H1 (cell line): ENCODE results near the gene SMIM24. TPM values are rescaled to one million over a fixed set of nuclear protein-coding genes. Genes with fewer than 3 reads are reported as not detected.

Experiments used
- CTCF ChIA-PET: fragments of 300-600 bp; sonication (Branson Sonifier 250); formaldehyde crosslinking; loops from one replicate; lab custom pipeline; 2021; ENCODE audit not compliant: partially characterized antibody; lab: Charles Lee
- POLR2A ChIA-PET: fragments of 300-600 bp; sonication (Branson Sonifier 250); formaldehyde crosslinking; loops from one replicate; lab custom pipeline; 2021; ENCODE audit warnings: inconsistent platforms; ENCODE audit not compliant: partially characterized antibody; lab: Charles Lee
- DNase-seq, 2 experiments: peaks; one replicate each; pipeline versions ENCODE4 v3.0.0 to v3.0.0-alpha.2; 2010 to 2022; ENCODE audit warnings: low spot score in 2 of 2, low read depth in 1 of 2, mixed read lengths in 1 of 2
- FAIRE-seq: peaks from 2 replicates; lab custom pipeline; 2011; peaks lifted over from hg19 to GRCh38; lab: Jason Lieb, UNC
- H2AFZ ChIP-seq: 2 replicates; pipeline ENCODE4 v1.8.1; 2012; ENCODE audit warnings: low read length, inconsistent platforms
- H2AK5ac ChIP-seq: 2 replicates; pipeline ENCODE4 v1.6.1; 2013; ENCODE audit warnings: low read depth, low read length
- H2BK120ac ChIP-seq: replicated peaks from 2 replicates; pipeline ENCODE3; 2013; ENCODE audit warnings: low read depth, low read length, inconsistent platforms
- H2BK12ac ChIP-seq: 2 replicates; pipeline ENCODE4 v1.6.1; 2013; ENCODE audit warnings: low read depth, low read length
- H2BK15ac ChIP-seq: 2 replicates; pipeline ENCODE4 v1.6.1; 2013; ENCODE audit warnings: low read length
- H2BK20ac ChIP-seq: 2 replicates; pipeline ENCODE4 v1.6.1; 2013; ENCODE audit warnings: low read length
- H2BK5ac ChIP-seq: 2 replicates; pipeline ENCODE4 v1.6.1; 2013; ENCODE audit warnings: low read depth, low read length
- H3K14ac ChIP-seq: 2 replicates; pipeline ENCODE4 v1.6.1; 2013; ENCODE audit warnings: inconsistent platforms; ENCODE audit not compliant: insufficient read length
- H3K18ac ChIP-seq: 2 replicates; pipeline ENCODE4 v1.6.1; 2013; ENCODE audit warnings: low read length; ENCODE audit errors: extremely low read depth
- H3K23ac ChIP-seq: 2 replicates; pipeline ENCODE4 v1.6.1; 2013; ENCODE audit warnings: inconsistent platforms; ENCODE audit not compliant: insufficient read length
- H3K23me2 ChIP-seq: 2 replicates; pipeline ENCODE4 v1.6.1; 2013; ENCODE audit warnings: low read depth, low read length
- H3K27ac ChIP-seq: 2 replicates; pipeline ENCODE4 v1.6.1; 2011; ENCODE audit warnings: low read depth, low read length, inconsistent platforms
- H3K27me3 ChIP-seq, 4 experiments: replicated peaks in 1 of 4; 1 replicate in 1 of 4; 2 replicates in 3 of 4; pipeline versions ENCODE4 v1.6.1 to v1.8.1; 2011 to 2013; ENCODE audit warnings: low read length in 3 of 4, mild to moderate bottlenecking in 3 of 4, inconsistent platforms in 2 of 4, mixed read lengths in 2 of 4, moderate library complexity in 1 of 4; ENCODE audit not compliant: control insufficient read depth in 3 of 4, insufficient read depth in 3 of 4; ENCODE audit errors: extremely low read depth in 1 of 4
- H3K36me3 ChIP-seq, 4 experiments: 2 replicates each; pipeline versions ENCODE4 v1.6.1 to v1.8.1; 2011 to 2013; ENCODE audit warnings: mild to moderate bottlenecking in 4 of 4, low read length in 3 of 4, moderate library complexity in 2 of 4, control low read depth in 1 of 4, inconsistent platforms in 1 of 4; ENCODE audit not compliant: insufficient read depth in 4 of 4, control insufficient read depth in 2 of 4
- H3K4ac ChIP-seq: replicated peaks from 2 replicates; pipeline ENCODE3; 2013; ENCODE audit warnings: low read length, low read depth, mixed read lengths, inconsistent platforms; ENCODE audit not compliant: insufficient read length
- H3K4me1 ChIP-seq, 4 experiments: replicated peaks in 1 of 4; 1 replicate in 1 of 4; 2 replicates in 3 of 4; pipeline versions ENCODE4 v1.6.1 to v1.8.1; 2011 to 2013; ENCODE audit warnings: low read length in 3 of 4, inconsistent platforms in 2 of 4, mixed read lengths in 1 of 4; ENCODE audit not compliant: insufficient read depth in 4 of 4, control insufficient read depth in 3 of 4
- H3K4me2 ChIP-seq, 2 experiments: 2 replicates each; pipeline versions ENCODE4 v1.6.1 to v1.8.1; 2011 to 2013; ENCODE audit warnings: low read depth in 2 of 2, low read length in 2 of 2, control low read depth in 1 of 2, inconsistent platforms in 1 of 2, mild to moderate bottlenecking in 1 of 2; ENCODE audit not compliant: insufficient read depth in 1 of 2
- H3K4me3 ChIP-seq, 4 experiments: fragments of 200-600, 300-600 bp in 1 of 4; sonication (generic), shearing (Covaris generic), sonication (Bioruptor Twin) in 1 of 4; 2 replicates each; pipeline versions ENCODE4 v1.5.1 to v1.8.1; 2011 to 2016; ENCODE audit warnings: low read length in 4 of 4, low read depth in 3 of 4, control low read depth in 2 of 4, inconsistent platforms in 2 of 4, mild to moderate bottlenecking in 2 of 4, mixed read lengths in 1 of 4, moderate library complexity in 1 of 4; ENCODE audit not compliant: insufficient read depth in 2 of 4; ENCODE audit errors: extremely low read depth in 1 of 4
- H3K56ac ChIP-seq: replicated peaks from 2 replicates; pipeline ENCODE3; 2013; ENCODE audit warnings: low read depth, mild to moderate bottlenecking, mixed read lengths, low read length, inconsistent platforms; ENCODE audit not compliant: insufficient read length
- H3K79me1 ChIP-seq: 2 replicates; pipeline ENCODE4 v1.6.1; 2013; ENCODE audit warnings: low read depth, low read length, control low read depth
- H3K79me2 ChIP-seq, 2 experiments: 2 replicates each; pipeline versions ENCODE4 v1.6.1 to v1.8.1; 2012 to 2013; ENCODE audit warnings: low read length in 2 of 2, mild to moderate bottlenecking in 2 of 2, inconsistent platforms in 1 of 2; ENCODE audit not compliant: insufficient read depth in 2 of 2, control insufficient read depth in 1 of 2
- H3K9ac ChIP-seq, 4 experiments: replicated peaks in 1 of 4; 1 replicate in 1 of 4; 2 replicates in 3 of 4; pipeline versions ENCODE4 v1.6.1 to v1.8.1; 2011 to 2013; ENCODE audit warnings: low read depth in 3 of 4, low read length in 3 of 4, control low read depth in 2 of 4, mild to moderate bottlenecking in 2 of 4, moderate library complexity in 2 of 4, inconsistent platforms in 1 of 4; ENCODE audit errors: extremely low read depth in 1 of 4
- H3K9me3 ChIP-seq, 2 experiments: 2 replicates each; pipeline versions ENCODE4 v1.6.1 to v1.8.1; 2012 to 2013; ENCODE audit warnings: mild to moderate bottlenecking in 2 of 2, moderate library complexity in 2 of 2, control low read depth in 1 of 2, inconsistent platforms in 1 of 2, low read depth in 1 of 2, low read length in 1 of 2, mixed read lengths in 1 of 2; ENCODE audit not compliant: insufficient read depth in 2 of 2
- H4K20me1 ChIP-seq, 2 experiments: replicated peaks in 1 of 2; 2 replicates each; pipeline versions ENCODE3 to v1.8.1; 2011 to 2013; ENCODE audit warnings: inconsistent platforms in 2 of 2, low read length in 2 of 2, mild to moderate bottlenecking in 1 of 2; ENCODE audit not compliant: insufficient read depth in 2 of 2, control insufficient read depth in 1 of 2
- H4K5ac ChIP-seq: 2 replicates; pipeline ENCODE4 v1.6.1; 2013; ENCODE audit warnings: low read length, low read depth, mixed read lengths, inconsistent platforms; ENCODE audit not compliant: insufficient read length
- H4K8ac ChIP-seq: 2 replicates; pipeline ENCODE4 v1.8.0; 2013; ENCODE audit warnings: mild to moderate bottlenecking, moderate library complexity, low read length, inconsistent platforms; ENCODE audit not compliant: insufficient read depth; ENCODE audit errors: extremely low read depth
- H4K91ac ChIP-seq: replicated peaks from 2 replicates; pipeline ENCODE3; 2013; ENCODE audit warnings: low read length, mixed read lengths, inconsistent platforms; ENCODE audit not compliant: insufficient read length
- ATF3 ChIP-seq: IDR thresholded peaks from 2 replicates; pipeline ENCODE4 v1.6.1; 2011; ENCODE audit warnings: low read depth, mild to moderate bottlenecking, low read length; ENCODE audit not compliant: insufficient read depth
- CTBP2 ChIP-seq: IDR thresholded peaks from 2 replicates; pipeline ENCODE4 v1.7.0; 2011; ENCODE audit warnings: borderline replicate concordance, mild to moderate bottlenecking, moderate library complexity, mixed read lengths, low read length; ENCODE audit not compliant: insufficient read depth, insufficient read length
- CTCF ChIP-seq, 3 experiments: IDR thresholded peaks; 1 replicate in 2 of 3; 2 replicates in 1 of 3; pipeline versions ENCODE4 v1.5.1 to v1.6.1; 2011; ENCODE audit warnings: low read length in 3 of 3, mild to moderate bottlenecking in 3 of 3, inconsistent platforms in 2 of 3, low read depth in 1 of 3, moderate library complexity in 1 of 3; ENCODE audit not compliant: insufficient read depth in 1 of 3; ENCODE audit errors: control extremely low read depth in 1 of 3
- EP300 ChIP-seq, 2 experiments: IDR thresholded peaks; 1 replicate in 1 of 2; 2 replicates in 1 of 2; pipeline ENCODE4 v1.6.1; 2011 to 2012; ENCODE audit warnings: low read depth in 2 of 2, low read length in 2 of 2, mild to moderate bottlenecking in 2 of 2, borderline replicate concordance in 1 of 2, inconsistent platforms in 1 of 2, moderate library complexity in 1 of 2
- SAP30 ChIP-seq: fragments of 300-600 bp; sonication (generic); IDR thresholded peaks from 2 replicates; pipeline ENCODE4 v1.7.1; 2012; ENCODE audit warnings: low read length, moderate library complexity, mild to moderate bottlenecking, inconsistent platforms; ENCODE audit not compliant: insufficient read depth, insufficient replicate concordance
- SP2 ChIP-seq: IDR thresholded peaks from 2 replicates; pipeline ENCODE4 v1.6.1; 2012; ENCODE audit warnings: mild to moderate bottlenecking, low read length, inconsistent platforms
- WGBS, 2 experiments: shearing (Covaris generic) in 1 of 2; methylation state at CpG; one replicate each; pipeline versions ENCODE4 v1.1.6 to v1.1.7; 2013 to 2015; ENCODE audit warnings: low lambda C conversion rate in 2 of 2, mixed read lengths in 2 of 2, inconsistent platforms in 1 of 2, low coverage in 1 of 2, missing lambda C conversion rate in 1 of 2; ENCODE audit not compliant: insufficient replicate concordance in 2 of 2, insufficient coverage in 1 of 2, insufficient read length in 1 of 2; ENCODE audit errors: extremely low coverage in 1 of 2, missing lambda C conversion rate in 1 of 2; 5-methylcytosine and 5-hydroxymethylcytosine counted together
- polyA plus RNA-seq, 7 experiments: library from polyadenylated mRNA; depleted of rRNA in 3 of 7; stranded (reverse) in 5 of 7; unstranded in 2 of 7; fragments of >200 nt in 5 of 7; fragments of 200-250 nt in 2 of 7; gene quantifications; 1 replicate in 5 of 7; 2 replicates in 1 of 7; 4 replicates in 1 of 7; pipeline versions ENCODE4 v1.2.1 to v1.2.3, GENCODE V29; 2011 to 2013; ENCODE audit warnings: missing spikeins in 2 of 7, mixed read lengths in 2 of 7
- total RNA-seq: library from RNA; stranded (reverse); fragmentation: NEBNext Ultra II Directional; extraction: Animal tissue kit (Norgen Biotek cat#: 25700); gene quantifications from 2 replicates; pipeline ENCODE4 v1.2.1, GENCODE V29; 2021
- TF ChIP-seq, protein P1 (sequence below): IDR thresholded peaks from 2 replicates; pipeline ENCODE4 v1.6.1; 2012; ENCODE audit warnings: inconsistent platforms
- TF ChIP-seq, protein P2 (sequence below): IDR thresholded peaks from 2 replicates; pipeline ENCODE4 v1.6.1; 2012; ENCODE audit warnings: inconsistent platforms

Gene SMIM24
- total and polyA plus RNA-seq, 2 of the 8 experiments (the other 6 are each of a cell fraction or from before 2014, with no cell fraction given), result 3.8 to 4.5 TPM

- peaks cover 0 to 7% of the 10 kb centered on the region in 2 experiments; a peak in 2 of 4 replicates for H3K79me2 ChIP-seq
- ChIA-PET POLR2A (interaction anchor here (2.2 kb wide), 1 partner anchor 7 kb away, joined by 9 read pairs; no protein-coding TSS in a partner anchor), CTCF (interaction anchor here (1.9 to 2.5 kb wide), 2 partner anchors 9 to 13 kb away, joined by 9 to 30 read pairs; partner anchors contain the start of genes SMIM24 and SMIM44)
- no peak overlapping the region for H4K91ac ChIP-seq
- no peak overlapping the region for H2BK15ac ChIP-seq
- no peak overlapping the region for H3K4me2 ChIP-seq
- H2BK5ac ChIP-seq, result no peak overlapping the region
- H4K5ac ChIP-seq, result no peak overlapping the region
- H3K36me3 ChIP-seq, result peaks cover 4 to 30% (median 16%) of the 10 kb centered on the region in 4 experiments; a peak in 7 of 8 replicates
- no peak overlapping the region for H2BK12ac ChIP-seq
- 91% methylated on average over 16 of the region's 16 CpGs; no CpG with 5 or more reads in 1 of the 2 experiments for WGBS, 2 experiments
- no peak overlapping the region for H3K23ac ChIP-seq
- H3K56ac ChIP-seq, result no peak overlapping the region
- H3K4ac ChIP-seq, result no peak overlapping the region
- DNase-seq (no peak), FAIRE-seq (no peak)
- no peak overlapping the region for H3K27ac ChIP-seq
- no peak overlapping the region for H3K18ac ChIP-seq
- no peaks in the 10 kb centered on the region for H3K4me1 ChIP-seq
- no peaks in the 10 kb centered on the region; the same call in none of the 2 replicates for H3K79me1 ChIP-seq
- H3K27me3 ChIP-seq, result no peaks in the 10 kb centered on the region
- no peaks in the 10 kb centered on the region for H3K9me3 ChIP-seq
- no peak overlapping the region for H2BK120ac ChIP-seq
- no peak overlapping the region for H2AFZ ChIP-seq
- no peak overlapping the region for H3K9ac ChIP-seq
- H4K8ac ChIP-seq, result no peak overlapping the region
- H2BK20ac ChIP-seq, result no peak overlapping the region
- H3K4me3 ChIP-seq, result no peak overlapping the region
- H4K20me1 ChIP-seq, result peaks cover 1 to 10% of the 10 kb centered on the region in 2 experiments
- no peak overlapping the region for H2AK5ac ChIP-seq
- H3K23me2 ChIP-seq, result no peaks in the 10 kb centered on the region; the same call in 1 of the 2 replicates
- H3K14ac ChIP-seq, result no peak overlapping the region
- TF ChIP-seq CTCF (IDR thresholded peaks at IDR 0.05; ENCODE audit: control extremely low read depth in 1 of 3, insufficient read depth in 1 of 3, low read depth in 1 of 3, low read length in 3 of 3) (no peak), CTBP2 (no peak), ATF3 (no peak), SAP30 (no peak), EP300 (IDR thresholded peaks at IDR 0.05; ENCODE audit: borderline replicate concordance in 1 of 2, low read depth in 2 of 2, low read length in 2 of 2) (no peak), SP2 (no peak)
- TF ChIP-seq, protein P1, sequence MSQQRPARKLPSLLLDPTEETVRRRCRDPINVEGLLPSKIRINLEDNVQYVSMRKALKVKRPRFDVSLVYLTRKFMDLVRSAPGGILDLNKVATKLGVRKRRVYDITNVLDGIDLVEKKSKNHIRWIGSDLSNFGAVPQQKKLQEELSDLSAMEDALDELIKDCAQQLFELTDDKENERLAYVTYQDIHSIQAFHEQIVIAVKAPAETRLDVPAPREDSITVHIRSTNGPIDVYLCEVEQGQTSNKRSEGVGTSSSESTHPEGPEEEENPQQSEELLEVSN, result no peak
- TF ChIP-seq, protein P2, sequence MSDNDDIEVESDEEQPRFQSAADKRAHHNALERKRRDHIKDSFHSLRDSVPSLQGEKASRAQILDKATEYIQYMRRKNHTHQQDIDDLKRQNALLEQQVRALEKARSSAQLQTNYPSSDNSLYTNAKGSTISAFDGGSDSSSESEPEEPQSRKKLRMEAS, result no peak
Observed at GRCh38 chr19:3492919-3493318, 12.6 kb upstream of the SMIM24 start.
